Endothelial cell of umbilical vein (primary cell): ENCODE measurements around the gene SIN3B. TPM values are rescaled to one million over a fixed set of nuclear protein-coding genes. Genes with fewer than 3 reads are reported as not detected.

Experiments
- BruUV-seq: library from RNA; stranded (reverse); fragments of 400-500 nt; replicated peaks from 2 replicates; lab custom pipeline; 2021; lab: Mats Ljungman, UMichigan
- CTCF ChIA-PET: fragments of 300-600, 350-600 bp; sonication (Branson Sonifier 250); formaldehyde crosslinking; loops from one replicate; lab custom pipeline; 2021; ENCODE audit warnings: antibody characterized with exemption, inconsistent platforms; lab: Charles Lee
- POLR2A ChIA-PET: fragments of 300-600, 350-600 bp; sonication (Branson Sonifier 250); formaldehyde crosslinking; loops from one replicate; lab custom pipeline; 2021; ENCODE audit warnings: antibody characterized with exemption, inconsistent platforms; lab: Charles Lee
- DNase-seq: peaks from one replicate; pipeline ENCODE4 v3.0.0-alpha.2; 2011; ENCODE audit warnings: low read depth, low spot score
- FAIRE-seq: peaks from 2 replicates; lab custom pipeline; 2011; peaks lifted over from hg19 to GRCh38; lab: Jason Lieb, UNC
- H2AFZ ChIP-seq: 2 replicates; pipeline ENCODE4 v1.6.0; 2012; ENCODE audit warnings: low read depth, low read length, control low read depth, inconsistent platforms
- H3K27ac ChIP-seq: 2 replicates; pipeline ENCODE4 v1.5.1; 2011; ENCODE audit warnings: low read depth, mild to moderate bottlenecking, control low read depth, low read length, moderate library complexity; ENCODE audit not compliant: insufficient read depth
- H3K27me3 ChIP-seq, 2 experiments: 2 replicates each; pipeline versions ENCODE4 v1.6.0 to v1.6.1; 2011; ENCODE audit warnings: low read length in 2 of 2, mixed read lengths in 1 of 2; ENCODE audit not compliant: control insufficient read depth in 2 of 2, insufficient read depth in 2 of 2
- H3K36me3 ChIP-seq, 2 experiments: 2 replicates in 1 of 2; 3 replicates in 1 of 2; pipeline ENCODE4 v1.5.1; 2011; ENCODE audit warnings: low read length in 2 of 2, mild to moderate bottlenecking in 1 of 2, moderate library complexity in 1 of 2; ENCODE audit not compliant: control insufficient read depth in 2 of 2, insufficient read depth in 2 of 2; ENCODE audit errors: extremely low read depth in 1 of 2
- H3K4me1 ChIP-seq: 3 replicates; pipeline ENCODE4 v1.5.1; 2011; ENCODE audit warnings: mild to moderate bottlenecking, low read length; ENCODE audit not compliant: control insufficient read depth, insufficient read depth; ENCODE audit errors: extremely low read depth
- H3K4me2 ChIP-seq: 2 replicates; pipeline ENCODE4 v1.6.1; 2011; ENCODE audit warnings: low read length, control low read depth, mixed read lengths; ENCODE audit not compliant: insufficient read depth
- H3K4me3 ChIP-seq, 3 experiments: fragments of 200-600 bp in 1 of 3; sonication (generic), shearing (Covaris generic) in 1 of 3; replicated peaks in 1 of 3; 2 replicates each; pipeline ENCODE4 v1.5.1; 2011 to 2016; ENCODE audit warnings: control low read depth in 3 of 3, low read length in 3 of 3, mild to moderate bottlenecking in 2 of 3, inconsistent platforms in 1 of 3, low read depth in 1 of 3, moderate library complexity in 1 of 3; ENCODE audit not compliant: insufficient read depth in 1 of 3
- H3K79me2 ChIP-seq: 2 replicates; pipeline ENCODE4 v1.6.0; 2012; ENCODE audit warnings: low read length, inconsistent platforms; ENCODE audit not compliant: control insufficient read depth, insufficient read depth
- H3K9ac ChIP-seq: replicated peaks from 2 replicates; pipeline ENCODE3; 2011; ENCODE audit warnings: low read length, control low read depth; ENCODE audit not compliant: insufficient read depth; ENCODE audit errors: extremely low read depth
- H3K9me1 ChIP-seq: replicated peaks from 3 replicates; pipeline ENCODE4 v1.6.0; 2011; ENCODE audit warnings: mild to moderate bottlenecking, low read length; ENCODE audit not compliant: control insufficient read depth, insufficient read depth; ENCODE audit errors: extremely low read depth
- H3K9me3 ChIP-seq: replicated peaks from 2 replicates; pipeline ENCODE4 v1.5.1; 2012; ENCODE audit warnings: low read length, inconsistent platforms; ENCODE audit not compliant: control insufficient read depth, insufficient read depth
- H4K20me1 ChIP-seq: replicated peaks from 2 replicates; pipeline ENCODE3; 2011; ENCODE audit warnings: mild to moderate bottlenecking, low read length; ENCODE audit not compliant: control insufficient read depth, insufficient read depth; ENCODE audit errors: extremely low read depth
- EZH2 ChIP-seq: IDR thresholded peaks from 2 replicates; pipeline ENCODE4 v1.6.1; 2012; ENCODE audit warnings: borderline replicate concordance, low read depth, mild to moderate bottlenecking, moderate library complexity, low read length, inconsistent platforms; ENCODE audit not compliant: severe bottlenecking
- FOS ChIP-seq: IDR thresholded peaks from 2 replicates; pipeline ENCODE4 v1.6.1; 2011; ENCODE audit warnings: mild to moderate bottlenecking, low read length, moderate library complexity, borderline replicate concordance; ENCODE audit not compliant: insufficient read depth
- GATA2 ChIP-seq: IDR thresholded peaks from 2 replicates; pipeline ENCODE4 v1.7.0; 2011; ENCODE audit warnings: low read depth, mild to moderate bottlenecking, moderate library complexity, mixed read lengths, low read length; ENCODE audit not compliant: insufficient read length, insufficient read depth
- JUN ChIP-seq: IDR thresholded peaks from 2 replicates; pipeline ENCODE4 v1.6.1; 2011; ENCODE audit warnings: borderline replicate concordance, low read depth; ENCODE audit not compliant: insufficient read length, insufficient read depth
- MYC ChIP-seq: IDR thresholded peaks from one replicate; pipeline ENCODE4 v1.6.1; 2011; ENCODE audit warnings: mild to moderate bottlenecking, low read depth, low read length
- POLR2A ChIP-seq: IDR thresholded peaks from 2 replicates; pipeline ENCODE4 v1.6.1; 2012; ENCODE audit warnings: low read depth, mild to moderate bottlenecking, control low read depth, low read length
- POLR2AphosphoS5 ChIP-seq: IDR thresholded peaks from 2 replicates; pipeline ENCODE4 v1.6.1; 2012; ENCODE audit warnings: low read depth, mild to moderate bottlenecking, control low read depth, low read length, moderate library complexity; ENCODE audit not compliant: insufficient read depth
- dilution Hi-C: fragments of 300-500 bp; cut with MboI; formaldehyde crosslinking; loops from one replicate; pipeline ENCODE4 v1.15.0; 2019; ENCODE audit warnings: low sequenced_read_pairs; ENCODE audit not compliant: extremely low pct_ligation_motif_present
- intact Hi-C: fragments of 100-400 bp; cut with micrococcal nuclease; formaldehyde crosslinking; loops from one replicate; pipeline ENCODE4 v1.10.0; 2022
- polyA plus RNA-seq, 4 experiments: library from polyadenylated mRNA; depleted of rRNA in 3 of 4; stranded (reverse) in 3 of 4; unstranded in 1 of 4; fragments of >200 nt; gene quantifications; 2 replicates each; pipeline versions ENCODE4 v1.2.1 to v1.2.3, GENCODE V29; 2011 to 2012; ENCODE audit warnings: missing spikeins in 1 of 4
- total RNA-seq: library from RNA; stranded (reverse); gene quantifications from 2 replicates; pipeline ENCODE4 v1.2.3, GENCODE V29; 2021
- TF ChIP-seq, protein P1 (sequence below), 2 donors: IDR thresholded peaks; 1 replicate in 1 of 2; 2 replicates in 1 of 2; pipeline ENCODE4 v1.5.1; 2011; ENCODE audit warnings: low read length in 2 of 2, mild to moderate bottlenecking in 2 of 2, moderate library complexity in 2 of 2, control low read depth in 1 of 2, inconsistent platforms in 1 of 2, low read depth in 1 of 2; ENCODE audit not compliant: insufficient read depth in 1 of 2; ENCODE audit errors: extremely low read depth in 1 of 2
- TF ChIP-seq, protein P2 (sequence below): IDR thresholded peaks from 2 replicates; pipeline ENCODE4 v1.6.1; 2011; ENCODE audit not compliant: insufficient read depth, insufficient read length

SIN3B gene
- total and polyA plus RNA-seq, 2 donors (not counting 3 experiments of a cell fraction or from before 2014, with no cell fraction given), result 46.2 to 75.0 TPM

DNA sequence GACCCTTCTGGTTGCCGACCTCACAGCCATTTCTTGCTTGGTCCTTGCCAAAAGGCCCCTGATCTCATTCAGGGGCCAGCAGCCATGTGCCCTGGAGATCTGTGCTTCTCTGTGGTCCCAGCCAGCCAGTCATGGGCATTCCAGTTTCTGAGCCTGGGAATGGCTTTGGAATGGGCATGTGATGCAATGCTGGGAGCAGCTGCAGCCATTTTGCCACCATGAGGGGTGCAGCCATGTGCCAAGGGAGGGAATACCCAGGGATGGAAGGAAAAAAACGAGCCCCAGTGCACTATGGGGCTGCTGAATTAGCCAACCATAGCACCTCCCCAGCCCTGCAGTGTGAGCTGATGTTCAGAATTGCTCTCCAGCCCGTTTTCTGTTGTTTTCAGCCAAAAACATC, 85.9 kb downstream of the SIN3B start:
- no peaks in the 10 kb centered on the region for H3K79me2 ChIP-seq
- intact Hi-C loops, result no loop called here
- H3K9ac ChIP-seq, result no peak overlapping the region
- TF ChIP-seq POLR2A (no peak), POLR2AphosphoS5 (no peak), EZH2 (no peak), MYC (no peak), FOS (no peak), JUN (no peak), GATA2 (no peak)
- TF ChIP-seq, protein P1, sequence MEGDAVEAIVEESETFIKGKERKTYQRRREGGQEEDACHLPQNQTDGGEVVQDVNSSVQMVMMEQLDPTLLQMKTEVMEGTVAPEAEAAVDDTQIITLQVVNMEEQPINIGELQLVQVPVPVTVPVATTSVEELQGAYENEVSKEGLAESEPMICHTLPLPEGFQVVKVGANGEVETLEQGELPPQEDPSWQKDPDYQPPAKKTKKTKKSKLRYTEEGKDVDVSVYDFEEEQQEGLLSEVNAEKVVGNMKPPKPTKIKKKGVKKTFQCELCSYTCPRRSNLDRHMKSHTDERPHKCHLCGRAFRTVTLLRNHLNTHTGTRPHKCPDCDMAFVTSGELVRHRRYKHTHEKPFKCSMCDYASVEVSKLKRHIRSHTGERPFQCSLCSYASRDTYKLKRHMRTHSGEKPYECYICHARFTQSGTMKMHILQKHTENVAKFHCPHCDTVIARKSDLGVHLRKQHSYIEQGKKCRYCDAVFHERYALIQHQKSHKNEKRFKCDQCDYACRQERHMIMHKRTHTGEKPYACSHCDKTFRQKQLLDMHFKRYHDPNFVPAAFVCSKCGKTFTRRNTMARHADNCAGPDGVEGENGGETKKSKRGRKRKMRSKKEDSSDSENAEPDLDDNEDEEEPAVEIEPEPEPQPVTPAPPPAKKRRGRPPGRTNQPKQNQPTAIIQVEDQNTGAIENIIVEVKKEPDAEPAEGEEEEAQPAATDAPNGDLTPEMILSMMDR (IDR thresholded peaks at IDR 0.05; ENCODE audit: extremely low read depth in 1 of 2, insufficient read depth in 1 of 2, low read depth in 1 of 2, low read length in 2 of 2), result no peak
- TF ChIP-seq, protein P2, sequence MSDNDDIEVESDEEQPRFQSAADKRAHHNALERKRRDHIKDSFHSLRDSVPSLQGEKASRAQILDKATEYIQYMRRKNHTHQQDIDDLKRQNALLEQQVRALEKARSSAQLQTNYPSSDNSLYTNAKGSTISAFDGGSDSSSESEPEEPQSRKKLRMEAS, result no peak
- ChIA-PET POLR2A (no interaction called here), CTCF (no interaction called here)
- dilution Hi-C loops, result no loop called here
- no peaks in the 10 kb centered on the region for H3K9me3 ChIP-seq
- no TSS peak for BruUV-seq
- no peaks in the 10 kb centered on the region for H3K36me3 ChIP-seq
- no peak overlapping the region for H3K4me2 ChIP-seq
- no peaks in the 10 kb centered on the region for H4K20me1 ChIP-seq
- DNase-seq (no peak), FAIRE-seq (no peak)
- H3K27me3 ChIP-seq, result no peaks in the 10 kb centered on the region
- H3K4me1 ChIP-seq, result no peaks in the 10 kb centered on the region
- H3K27ac ChIP-seq, result no peak overlapping the region
- no peaks in the 10 kb centered on the region for H3K9me1 ChIP-seq
- H2AFZ ChIP-seq, result no peak overlapping the region
- no peak overlapping the region for H3K4me3 ChIP-seq
